ENCODE results near the gene SLC22A6.

The SLC22A6 gene

GRCh38 chr11:62994775-62995174 lies 10.0 kb upstream of the SLC22A6 start:
- H3K4me1 ChIP-seq (ENCODE audit: insufficient read depth, low read length, severe bottlenecking) = no peaks in the 10 kb centered on the region
- H3K36me3 ChIP-seq (ENCODE audit: insufficient read depth, low read length) = no peaks in the 10 kb centered on the region
- no peaks in the 10 kb centered on the region for H3K79me2 ChIP-seq (ENCODE audit: insufficient read depth, low read length)
- no peaks in the 10 kb centered on the region for H3F3A ChIP-seq (ENCODE audit: insufficient read depth, low read length)
- H4K20me1 ChIP-seq (ENCODE audit: insufficient read depth, low read length) = no peaks in the 10 kb centered on the region
- TF ChIP-seq EZH2 (IDR thresholded peaks at IDR 0.05; ENCODE audit: borderline replicate concordance, low read length) (no peak), CTCF (IDR thresholded peaks at IDR 0.05; ENCODE audit: low read length) (no peak)
- H3K4me3 ChIP-seq (ENCODE audit: low read depth, low read length, poor library complexity, severe bottlenecking) = no peak overlapping the region
- H2AFZ ChIP-seq (ENCODE audit: low read length) = no peak overlapping the region
- H3K9me2 ChIP-seq (ENCODE audit: low read depth, low read length) = no peaks in the 10 kb centered on the region
- H3K27me3 ChIP-seq (ENCODE audit: insufficient read depth, low read length) = no peaks in the 10 kb centered on the region
- H3K9me3 ChIP-seq (ENCODE audit: low read length) = no peaks in the 10 kb centered on the region
- no peak overlapping the region for H3K4me2 ChIP-seq (ENCODE audit: low read length)
- H3K9ac ChIP-seq (ENCODE audit: low read length) = no peak overlapping the region
- no peak overlapping the region for H3K27ac ChIP-seq (ENCODE audit: low read depth, low read length, poor library complexity, severe bottlenecking)

- Histone ChIP-seq H3K27ac (ENCODE audit: low read depth, low read length, poor library complexity, severe bottlenecking) (no peak overlapping the region), H3K9me3 (ENCODE audit: low read length) (no peaks in the 10 kb centered on the region), H3K79me2 (ENCODE audit: insufficient read depth, low read length) (no peaks in the 10 kb centered on the region), H4K20me1 (ENCODE audit: insufficient read depth, low read length) (no peaks in the 10 kb centered on the region), H3K4me2 (ENCODE audit: low read length) (no peak overlapping the region), H3K36me3 (ENCODE audit: insufficient read depth, low read length) (no peaks in the 10 kb centered on the region), H3K4me3 (ENCODE audit: low read depth, low read length, poor library complexity, severe bottlenecking) (no peak overlapping the region), H3K9me2 (ENCODE audit: low read depth, low read length) (no peaks in the 10 kb centered on the region), H2AFZ (ENCODE audit: low read length) (no peak overlapping the region), H3F3A (ENCODE audit: insufficient read depth, low read length) (no peaks in the 10 kb centered on the region), H3K27me3 (ENCODE audit: insufficient read depth, low read length) (no peaks in the 10 kb centered on the region), H3K9ac (ENCODE audit: low read length) (no peak overlapping the region), H3K4me1 (ENCODE audit: insufficient read depth, low read length, severe bottlenecking) (no peaks in the 10 kb centered on the region)
- no peak for TF ChIP-seq EZH2 (IDR thresholded peaks at IDR 0.05; ENCODE audit: borderline replicate concordance, low read length)
- TF ChIP-seq CTCF (IDR thresholded peaks at IDR 0.05; ENCODE audit: low read length) = no peak
These were observed 3.5 kb upstream of the SLC22A6 start for GRCh38 chr11:62988276-62988675.

- TF ChIP-seq CTCF (IDR thresholded peaks at IDR 0.05; ENCODE audit: low read length) (no peak), EZH2 (IDR thresholded peaks at IDR 0.05; ENCODE audit: borderline replicate concordance, low read length) (no peak)
- Histone ChIP-seq H3K27me3 (ENCODE audit: insufficient read depth, low read length) (no peaks in the 10 kb centered on the region; the same call in 1 of the 2 replicates), H2AFZ (ENCODE audit: low read length) (no peak overlapping the region), H3K4me2 (ENCODE audit: low read length) (no peak overlapping the region), H3K36me3 (ENCODE audit: insufficient read depth, low read length) (no peaks in the 10 kb centered on the region), H3K9ac (ENCODE audit: low read length) (no peak overlapping the region), H3K27ac (ENCODE audit: low read depth, low read length, poor library complexity, severe bottlenecking) (no peak overlapping the region), H3K9me2 (ENCODE audit: low read depth, low read length) (no peaks in the 10 kb centered on the region), H3K4me1 (ENCODE audit: insufficient read depth, low read length, severe bottlenecking) (no peaks in the 10 kb centered on the region), H3K4me3 (ENCODE audit: low read depth, low read length, poor library complexity, severe bottlenecking) (no peak overlapping the region), H3K9me3 (ENCODE audit: low read length) (no peaks in the 10 kb centered on the region), H4K20me1 (ENCODE audit: insufficient read depth, low read length) (no peaks in the 10 kb centered on the region), H3F3A (ENCODE audit: insufficient read depth, low read length) (no peaks in the 10 kb centered on the region), H3K79me2 (ENCODE audit: insufficient read depth, low read length) (no peaks in the 10 kb centered on the region)
These were observed 429 bp upstream of the SLC22A6 start for GRCh38 chr11:62985041-62985750.

Measured in OCI-LY1 (cell line).